Smooth muscle cell (in vitro differentiated cells): ENCODE data around the gene CGB7. TPM values are rescaled to one million over a fixed set of nuclear protein-coding genes. Genes with fewer than 3 reads are reported as not detected.
A peak's percentile ranks its signal among the peaks of the same experiment; 100 is the strongest.

ENCODE experiments used
- DNase-seq: peaks from one replicate; lab custom pipeline; 2025; ENCODE audit not compliant: unreplicated experiment; lab: John Stamatoyannopoulos, UW
- H2AFZ ChIP-seq: fragments of 200-600 bp; sonication (generic); 2 replicates; pipeline ENCODE4 v1.6.0; 2016; ENCODE audit warnings: antibody characterized with exemption, low read depth, mild to moderate bottlenecking
- H3F3A ChIP-seq: fragments of 200-600 bp; sonication (generic); 2 replicates; pipeline ENCODE4 v1.6.0; 2017; ENCODE audit warnings: antibody characterized with exemption, low read depth
- H3K27ac ChIP-seq: fragments of 200-600 bp; sonication (generic); 2 replicates; pipeline ENCODE4 v1.5.1; 2016; ENCODE audit warnings: low read depth, mild to moderate bottlenecking
- H3K27me3 ChIP-seq: fragments of 200-600 bp; sonication (generic); 2 replicates; pipeline ENCODE4 v1.6.1; 2016; ENCODE audit warnings: low read depth, mild to moderate bottlenecking
- H3K36me3 ChIP-seq: fragments of 200-600 bp; sonication (generic); 2 replicates; pipeline ENCODE4 v1.5.1; 2016; ENCODE audit warnings: low read depth
- H3K4me1 ChIP-seq: fragments of 200-600 bp; sonication (generic); 2 replicates; pipeline ENCODE4 v1.5.1; 2016; ENCODE audit warnings: low read depth
- H3K4me2 ChIP-seq: fragments of 200-600 bp; sonication (generic); 2 replicates; pipeline ENCODE4 v1.6.0; 2016; ENCODE audit warnings: mild to moderate bottlenecking
- H3K4me3 ChIP-seq: fragments of 200-600 bp; sonication (generic); 2 replicates; pipeline ENCODE4 v1.5.1; 2016; ENCODE audit warnings: mild to moderate bottlenecking
- H3K79me2 ChIP-seq: fragments of 200-600 bp; sonication (generic); 2 replicates; pipeline ENCODE4 v1.6.0; 2016; ENCODE audit warnings: low read depth, mild to moderate bottlenecking
- H3K9ac ChIP-seq: fragments of 200-600 bp; sonication (generic); 2 replicates; pipeline ENCODE4 v1.6.0; 2016; ENCODE audit warnings: low read depth
- H3K9me3 ChIP-seq: fragments of 200-600 bp; sonication (generic); replicated peaks from 2 replicates; pipeline ENCODE4 v1.5.1; 2016; ENCODE audit warnings: low read depth
- H4K20me1 ChIP-seq: fragments of 200-600 bp; sonication (generic); 2 replicates; pipeline ENCODE4 v1.6.0; 2016; ENCODE audit warnings: low read depth
- CTCF ChIP-seq: fragments of 200-600 bp; sonication (generic); IDR thresholded peaks from 2 replicates; pipeline ENCODE4 v1.5.1; 2017; ENCODE audit warnings: borderline replicate concordance, mild to moderate bottlenecking, antibody characterized with exemption; ENCODE audit not compliant: insufficient read depth, poor library complexity, severe bottlenecking
- WGBS: methylation state at CpG from one replicate; pipeline ENCODE4 v1.1.7; 2016; ENCODE audit warnings: low lambda C conversion rate; 5-methylcytosine and 5-hydroxymethylcytosine counted together
- polyA plus RNA-seq: library from polyadenylated mRNA; unstranded; fragments of >200 nt; fragmentation: Nextera tagmentation; extraction: Ambion mirVana; gene quantifications from 2 replicates; pipeline ENCODE4 v1.2.1, GENCODE V29; 2016
- total RNA-seq: library from RNA; depleted of rRNA; stranded (reverse); fragments of >200 nt; gene quantifications from 2 replicates; pipeline ENCODE4 v1.2.3, GENCODE V29; 2014

The CGB7 gene
- total RNA-seq = 1.3 and 2.0 TPM in 2 replicates
- 2.5 and 7.6 TPM in 2 replicates for polyA plus RNA-seq

- peak within 1 kb of the TSS; percentile 58 for H2AFZ ChIP-seq
- H3K79me2 ChIP-seq = no peaks in the 10 kb centered on the region
- H3K36me3 ChIP-seq = no peaks in the 10 kb centered on the region
- H3K9ac ChIP-seq = no peak within 1 kb of the TSS
- no peak for TF ChIP-seq CTCF
- no peaks in the 10 kb centered on the region for H3K9me3 ChIP-seq
- H3K4me1 ChIP-seq = peaks cover 3% of the 10 kb centered on the region
- peak within 1 kb of the TSS; percentile 53 for H3K4me3 ChIP-seq
- no peaks in the 10 kb centered on the region for H3K27me3 ChIP-seq
- H4K20me1 ChIP-seq = peaks cover 15% of the 10 kb centered on the region
- DNase-seq = peak; percentile 19
- no peak within 1 kb of the TSS for H3K27ac ChIP-seq
- H3F3A ChIP-seq = no peaks in the 10 kb centered on the region
- WGBS = 16% methylated on average over 38 of the region's 38 CpGs
- H3K4me2 ChIP-seq = peak within 1 kb of the TSS; percentile 91
Observed at GRCh38 chr19:49057636-49058234, at the start of gene CGB7. Gene CGB7 (minus strand): TSS chr19:49057749. CDS start chr19:49055375, 2,374 bp downstream.

DNA sequence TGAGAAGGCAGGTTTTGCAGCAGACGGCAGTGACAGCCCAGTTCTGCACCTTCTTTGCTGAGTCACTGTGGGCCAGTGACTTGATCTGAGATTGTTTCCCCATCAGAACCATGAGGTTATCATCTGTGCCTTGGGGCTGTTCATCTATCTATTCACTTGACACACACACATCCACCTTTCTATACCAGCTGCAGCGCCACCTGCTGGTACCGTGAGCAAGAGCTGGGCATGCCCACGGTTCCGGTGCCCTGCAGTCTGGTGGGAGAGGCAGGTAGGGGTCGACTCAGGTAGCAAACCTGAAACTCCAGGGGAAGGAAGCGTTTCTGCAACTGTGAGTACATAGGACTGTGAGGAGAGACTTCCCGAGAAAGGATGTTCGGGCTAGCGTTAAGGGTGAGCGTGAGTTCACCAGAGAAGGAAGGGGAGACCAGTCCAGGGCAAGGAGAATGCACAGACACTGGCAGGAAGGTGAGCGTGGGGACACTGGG is 49.1 kb upstream of the CGB7 start:
- WGBS = 76% methylated on average over 12 of the region's 12 CpGs
- H3K4me2 ChIP-seq = no peak overlapping the region
- H3K79me2 ChIP-seq = peaks cover 3% of the 10 kb centered on the region
- peaks cover 24% of the 10 kb centered on the region for H3F3A ChIP-seq
- no peaks in the 10 kb centered on the region for H3K27me3 ChIP-seq
- no peak overlapping the region for H3K9ac ChIP-seq
- H4K20me1 ChIP-seq = peaks cover 72% of the 10 kb centered on the region
- no peak overlapping the region for H3K27ac ChIP-seq
- no peaks in the 10 kb centered on the region for H3K36me3 ChIP-seq
- no peak overlapping the region for H3K4me3 ChIP-seq
- H3K4me1 ChIP-seq = peaks cover 4% of the 10 kb centered on the region
- peak; percentile 78 for TF ChIP-seq CTCF
- H2AFZ ChIP-seq = no peak overlapping the region
- DNase-seq = no peak
- no peaks in the 10 kb centered on the region for H3K9me3 ChIP-seq

DNA sequence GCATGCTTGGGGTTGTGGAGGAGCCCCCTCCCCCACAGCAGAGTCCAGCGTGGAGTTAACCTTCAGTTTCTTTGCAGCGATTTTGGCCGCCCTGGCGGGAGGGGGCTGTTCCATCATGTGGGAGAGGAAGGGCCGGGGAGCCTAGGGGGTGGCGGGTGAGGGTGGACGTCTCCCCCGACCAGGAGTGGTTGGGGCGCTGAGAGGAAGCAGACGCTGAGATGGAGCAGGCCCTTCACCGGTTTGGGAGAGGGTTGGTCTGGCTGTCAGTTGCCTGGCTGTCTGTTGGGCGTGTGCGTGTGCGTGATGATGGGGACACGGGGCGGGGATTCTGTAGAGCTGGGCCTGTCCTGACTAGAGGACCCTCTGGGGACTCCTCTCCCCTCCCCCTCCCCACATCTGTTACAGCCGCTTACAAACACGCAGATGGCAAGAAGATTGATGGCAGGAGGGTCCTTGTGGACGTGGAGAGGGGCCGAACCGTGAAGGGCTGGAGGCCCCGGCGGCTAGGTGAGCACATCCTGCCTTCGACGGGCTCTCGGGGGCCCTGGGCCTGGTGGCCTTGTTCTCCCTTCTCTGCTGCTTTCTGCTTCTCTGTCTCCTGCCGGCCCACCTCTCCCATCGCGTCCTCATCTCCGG is 46.8 kb upstream of the CGB7 start:
- no peak for DNase-seq
- Histone ChIP-seq H3K4me2 (no peak overlapping the region), H4K20me1 (peaks cover 81% of the 10 kb centered on the region), H3K36me3 (no peaks in the 10 kb centered on the region), H2AFZ (no peak overlapping the region), H3K27ac (no peak overlapping the region), H3K4me3 (no peak overlapping the region), H3K27me3 (no peaks in the 10 kb centered on the region), H3F3A (peaks cover 13% of the 10 kb centered on the region), H3K79me2 (peaks cover 8% of the 10 kb centered on the region), H3K9ac (no peak overlapping the region), H3K4me1 (no peaks in the 10 kb centered on the region), H3K9me3 (no peaks in the 10 kb centered on the region)
- WGBS = 95% methylated on average over 25 of the region's 30 CpGs
- TF ChIP-seq CTCF = no peak
